Astrocyte of the hippocampus (primary cell): ENCODE results near the gene COMT.

Source experiments
- DNase-seq: peaks from one replicate; pipeline ENCODE4 v3.0.0; 2011; ENCODE audit warnings: low read depth, low spot score

The COMT gene

GRCh38 chr22:19993926-19994325 is 52.4 kb downstream of the COMT start:
- DNase-seq = no peak

GRCh38 chr22:19994851-19995610 is 53.5 kb downstream of the COMT start:
- DNase-seq = no peak

- peak; percentile 52 for DNase-seq
These were observed 54.2 kb downstream of the COMT start for GRCh38 chr22:19995611-19996339.

GRCh38 chr22:19996694-19997384 is 55.3 kb downstream of the COMT start:
- DNase-seq = no peak

- DNase-seq = no peak
These were observed 56.1 kb downstream of the COMT start for GRCh38 chr22:19997561-19998231.

GRCh38 chr22:19998232-19998951 is 56.8 kb downstream of the COMT start:
- DNase-seq = no peak

GRCh38 chr22:19998991-19999820 is 57.6 kb downstream of the COMT start:
- no peak for DNase-seq

GRCh38 chr22:20000246-20001081 is 58.9 kb downstream of the COMT start:
- DNase-seq = no peak

GRCh38 chr22:20001082-20001638 is 59.6 kb downstream of the COMT start:
- no peak for DNase-seq

GRCh38 chr22:20002128-20002527 is 60.6 kb downstream of the COMT start:
- no peak for DNase-seq

GRCh38 chr22:20002636-20003035 is 61.1 kb downstream of the COMT start:
- no peak for DNase-seq

GRCh38 chr22:20003304-20003703 is 61.7 kb downstream of the COMT start:
- DNase-seq = no peak

GRCh38 chr22:20004464-20004863 is 62.9 kb downstream of the COMT start:
- no peak for DNase-seq

GRCh38 chr22:20008221-20008995 is 66.8 kb downstream of the COMT start:
- no peak for DNase-seq

GRCh38 chr22:20009018-20009491 is 67.5 kb downstream of the COMT start:
- no peak for DNase-seq

- no peak for DNase-seq
These were observed 68.2 kb downstream of the COMT start for GRCh38 chr22:20009582-20010306.

GRCh38 chr22:20010307-20011122 is 68.9 kb downstream of the COMT start:
- no peak for DNase-seq
